ENCODE measurements around the gene NINJ1.

NINJ1 gene

GRCh38 chr9:93089481-93089991 lies 44.5 kb downstream of the NINJ1 start:
- in situ Hi-C loops (cut with MboI; ENCODE audit: low pct_unique_long_range_greater_than_20kb, low sequenced_read_pairs, unreplicated experiment) = no loop called here
- no peak for TF ChIP-seq CTCF (IDR thresholded peaks at IDR 0.05; ENCODE audit: extremely low read depth, insufficient read depth, missing control alignments)
- DNase-seq (ENCODE audit: low spot score) = no peak

- no peak for DNase-seq (ENCODE audit: low spot score)
- TF ChIP-seq CTCF (IDR thresholded peaks at IDR 0.05; ENCODE audit: extremely low read depth, insufficient read depth, missing control alignments) = no peak
- in situ Hi-C loops (cut with MboI; ENCODE audit: low pct_unique_long_range_greater_than_20kb, low sequenced_read_pairs, unreplicated experiment) = no loop called here
Measured at GRCh38 chr9:93089024-93089423, 45.0 kb downstream of the NINJ1 start.

- no peak for DNase-seq (ENCODE audit: low spot score)
- TF ChIP-seq CTCF (IDR thresholded peaks at IDR 0.05; ENCODE audit: extremely low read depth, insufficient read depth, missing control alignments) = no peak
- in situ Hi-C loops (cut with MboI; ENCODE audit: low pct_unique_long_range_greater_than_20kb, low sequenced_read_pairs, unreplicated experiment) = no loop called here
Measured at GRCh38 chr9:93088656-93089015, 45.4 kb downstream of the NINJ1 start.

- in situ Hi-C loops (cut with MboI; ENCODE audit: low pct_unique_long_range_greater_than_20kb, low sequenced_read_pairs, unreplicated experiment) = no loop called here
- no peak for TF ChIP-seq CTCF (IDR thresholded peaks at IDR 0.05; ENCODE audit: extremely low read depth, insufficient read depth, missing control alignments)
- no peak for DNase-seq (ENCODE audit: low spot score)
Measured at GRCh38 chr9:93087971-93088655, 45.9 kb downstream of the NINJ1 start.

GRCh38 chr9:93086447-93087224 lies 47.4 kb downstream of the NINJ1 start:
- in situ Hi-C loops (cut with MboI; ENCODE audit: low pct_unique_long_range_greater_than_20kb, low sequenced_read_pairs, unreplicated experiment) = no loop called here
- TF ChIP-seq CTCF (IDR thresholded peaks at IDR 0.05; ENCODE audit: extremely low read depth, insufficient read depth, missing control alignments) = no peak
- no peak for DNase-seq (ENCODE audit: low spot score)

GRCh38 chr9:93085676-93086075 lies 48.4 kb downstream of the NINJ1 start:
- in situ Hi-C loops (cut with MboI; ENCODE audit: low pct_unique_long_range_greater_than_20kb, low sequenced_read_pairs, unreplicated experiment) = no loop called here
- no peak for TF ChIP-seq CTCF (IDR thresholded peaks at IDR 0.05; ENCODE audit: extremely low read depth, insufficient read depth, missing control alignments)

More at GRCh38 chr9:93085676-93086075, 48.4 kb downstream of the NINJ1 start:
- no peak for DNase-seq (ENCODE audit: low spot score)
